ENCODE data around the gene LRRC70. TPM values are rescaled to one million over a fixed set of nuclear protein-coding genes. Genes with fewer than 3 reads are reported as not detected.

The LRRC70 gene
- total and polyA plus RNA-seq, 7 experiments from 2014 or later: 0.89 to 13.0 (median 2.0) TPM

DNA sequence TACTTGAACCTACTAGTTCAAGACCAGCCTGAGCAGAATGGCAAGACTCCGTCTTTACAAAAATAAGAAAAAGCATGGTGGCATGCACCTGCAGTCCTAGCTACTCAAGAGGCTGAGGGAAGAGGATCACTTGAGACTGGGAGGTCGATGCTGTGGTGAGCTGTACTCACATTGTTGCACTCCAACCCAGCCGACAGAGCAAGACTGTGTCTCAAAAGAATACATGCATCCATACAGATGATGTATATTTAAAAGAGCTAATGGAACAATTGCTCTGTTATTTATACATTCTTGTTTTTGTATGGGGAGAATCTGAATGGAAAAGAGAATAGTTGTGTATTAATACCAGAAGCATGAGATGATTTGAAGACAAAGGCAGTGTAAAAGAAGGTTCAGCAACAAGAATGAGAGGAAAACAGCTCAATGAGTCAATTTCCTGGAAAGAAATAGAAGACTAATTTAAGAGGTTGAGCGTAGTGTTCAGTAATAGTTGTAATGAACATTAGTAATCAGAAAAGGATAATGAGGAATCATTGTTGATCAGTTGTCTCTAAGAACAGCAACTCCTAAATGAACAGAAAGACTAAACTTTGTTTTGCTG is 1.9 kb upstream of the LRRC70 start:
- CTCF ChIA-PET: no interaction called here
- Histone ChIP-seq H3K4me1 (ENCODE audit: control insufficient read depth in 2 of 2, insufficient read depth in 2 of 2, low read length in 2 of 2) (peaks cover 6 to 11% of the 10 kb centered on the region in 2 donors), H3K36me3 (ENCODE audit: control insufficient read depth in 2 of 3, insufficient read depth in 3 of 3, low read length in 3 of 3) (no peaks in the 10 kb centered on the region), H3K4me3 (ENCODE audit: low read length) (no peak overlapping the region), H3K27me3 (ENCODE audit: control insufficient read depth in 2 of 2, insufficient read depth in 2 of 2, low read length in 2 of 2) (no peaks in the 10 kb centered on the region), H3K27ac (ENCODE audit: low read depth, low read length) (no peak overlapping the region), H3K9me3 (ENCODE audit: control insufficient read depth in 2 of 3, low read length in 3 of 3) (no peaks in the 10 kb centered on the region)
- Mint-ChIP-seq H3K4me1 (peaks cover 13 to 71% (median 34%) of the 10 kb centered on the region in 7 donors), H3K9me3 (peaks cover 0 to 6% (median 0%) of the 10 kb centered on the region in 11 donors), H3K4me3 (peak overlapping the region in 2 of 10 donors; percentile 13 to 36), H3K36me3 (peaks cover 0 to 15% (median 10%) of the 10 kb centered on the region in 5 donors), H3K27me3 (no peaks in the 10 kb centered on the region), H3K27ac (peak overlapping the region; percentile 2 to 75 (median 57))
- POLR2A ChIA-PET: interaction anchor here (0.8 kb wide), 1 partner anchor 30 kb away, joined by 3 read pairs; no protein-coding TSS in a partner anchor
- DNase-seq (no peak), ATAC-seq (no peak)
- intact Hi-C loops (cut with micrococcal nuclease): loop anchor here (2.0 to 10.0 kb wide), 2 partner anchors 272 kb away; partner anchors contain the start of gene KIF2A (in 1 of the 2)

GRCh38 chr5:62577488-62577887 is 1.1 kb upstream of the LRRC70 start:
- intact Hi-C loops (cut with micrococcal nuclease): loop anchor here (2.0 to 10.0 kb wide), 2 partner anchors 273 kb away; partner anchors contain the start of gene KIF2A (in 1 of the 2)

DNA sequence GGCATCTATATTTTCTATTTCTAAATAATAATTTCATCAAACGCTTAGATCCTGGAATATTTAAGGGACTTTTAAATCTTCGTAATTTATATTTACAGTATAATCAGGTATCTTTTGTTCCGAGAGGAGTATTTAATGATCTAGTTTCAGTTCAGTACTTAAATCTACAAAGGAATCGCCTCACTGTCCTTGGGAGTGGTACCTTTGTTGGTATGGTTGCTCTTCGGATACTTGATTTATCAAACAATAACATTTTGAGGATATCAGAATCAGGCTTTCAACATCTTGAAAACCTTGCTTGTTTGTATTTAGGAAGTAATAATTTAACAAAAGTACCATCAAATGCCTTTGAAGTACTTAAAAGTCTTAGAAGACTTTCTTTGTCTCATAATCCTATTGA is 1.1 kb downstream of the LRRC70 start:
- peaks cover 6 to 11% of the 10 kb centered on the region in 2 donors for H3K4me1 ChIP-seq (ENCODE audit: control insufficient read depth in 2 of 2, insufficient read depth in 2 of 2, low read length in 2 of 2)
- no peak for ATAC-seq
- Mint-ChIP-seq H3K27ac (peak overlapping the region in 5 of 9 donors; percentile 48 to 89 (median 72)), H3K9me3 (peaks cover 0 to 6% (median 0%) of the 10 kb centered on the region in 11 donors), H3K36me3 (peaks cover 0 to 16% (median 10%) of the 10 kb centered on the region in 5 donors), H3K4me1 (peaks cover 19 to 76% (median 50%) of the 10 kb centered on the region in 7 donors), H3K27me3 (no peaks in the 10 kb centered on the region), H3K4me3 (peak overlapping the region in 6 of 10 donors; percentile 44 to 77 (median 68))
- no peaks in the 10 kb centered on the region for H3K36me3 ChIP-seq (ENCODE audit: control insufficient read depth in 2 of 3, insufficient read depth in 3 of 3, low read length in 3 of 3)
- CTCF ChIA-PET: no interaction called here
- peak overlapping the region; percentile 64 for H3K27ac ChIP-seq (ENCODE audit: low read depth, low read length)
- POLR2A ChIA-PET: no interaction called here
- intact Hi-C loops (cut with micrococcal nuclease): loop anchor here in 1 of 2 donors (10.0 kb wide), 1 partner anchor 275 kb away; the partner anchor contains the start of gene KIF2A
- H3K27me3 ChIP-seq (ENCODE audit: control insufficient read depth in 2 of 2, insufficient read depth in 2 of 2, low read length in 2 of 2): no peaks in the 10 kb centered on the region
- H3K4me3 ChIP-seq (ENCODE audit: low read length): no peak overlapping the region
- no peak for DNase-seq
- H3K9me3 ChIP-seq (ENCODE audit: control insufficient read depth in 2 of 3, low read length in 3 of 3): no peaks in the 10 kb centered on the region

More at GRCh38 chr5:62577488-62577887, 1.1 kb upstream of the LRRC70 start:
- no peak overlapping the region for H3K4me3 Mint-ChIP-seq
- peaks cover 0 to 16% (median 10%) of the 10 kb centered on the region in 5 donors for H3K36me3 Mint-ChIP-seq
- CTCF ChIA-PET: no interaction called here
- Histone ChIP-seq H3K27me3 (ENCODE audit: control insufficient read depth in 2 of 2, insufficient read depth in 2 of 2, low read length in 2 of 2) (no peaks in the 10 kb centered on the region), H3K9me3 (ENCODE audit: control insufficient read depth in 2 of 3, low read length in 3 of 3) (no peaks in the 10 kb centered on the region), H3K36me3 (ENCODE audit: control insufficient read depth in 2 of 3, insufficient read depth in 3 of 3, low read length in 3 of 3) (no peaks in the 10 kb centered on the region), H3K4me3 (ENCODE audit: low read length) (no peak overlapping the region), H3K27ac (ENCODE audit: low read depth, low read length) (no peak overlapping the region), H3K4me1 (ENCODE audit: control insufficient read depth in 2 of 2, insufficient read depth in 2 of 2, low read length in 2 of 2) (peaks cover 6 to 11% of the 10 kb centered on the region in 2 donors)
- peaks cover 17 to 79% (median 40%) of the 10 kb centered on the region in 7 donors for H3K4me1 Mint-ChIP-seq
- H3K9me3 Mint-ChIP-seq: peaks cover 0 to 6% (median 0%) of the 10 kb centered on the region in 11 donors
- ATAC-seq: no peak
- H3K27me3 Mint-ChIP-seq: no peaks in the 10 kb centered on the region
- peak overlapping the region in 5 of 9 donors; percentile 42 to 75 (median 70) for H3K27ac Mint-ChIP-seq
- POLR2A ChIA-PET: interaction anchor here (0.6 kb wide), 1 partner anchor 121 kb away, joined by 3 read pairs; no protein-coding TSS in a partner anchor
- DNase-seq: no peak

- H3K4me1 ChIP-seq (ENCODE audit: control insufficient read depth in 2 of 2, insufficient read depth in 2 of 2, low read length in 2 of 2): peaks cover 6 to 15% of the 10 kb centered on the region in 2 donors
- CTCF ChIA-PET: no interaction called here
- DNase-seq (no peak), ATAC-seq (peak; percentile 30)
- H3K9me3 ChIP-seq (ENCODE audit: control insufficient read depth in 2 of 3, low read length in 3 of 3): no peaks in the 10 kb centered on the region
- H3K36me3 ChIP-seq (ENCODE audit: control insufficient read depth in 2 of 3, insufficient read depth in 3 of 3, low read length in 3 of 3): no peaks in the 10 kb centered on the region
- H3K27me3 ChIP-seq (ENCODE audit: control insufficient read depth in 2 of 2, insufficient read depth in 2 of 2, low read length in 2 of 2): no peaks in the 10 kb centered on the region
- no peaks in the 10 kb centered on the region for H3K27me3 Mint-ChIP-seq
- peaks cover 19 to 75% (median 50%) of the 10 kb centered on the region in 7 donors for H3K4me1 Mint-ChIP-seq
- H3K27ac ChIP-seq (ENCODE audit: low read depth, low read length): peak overlapping the region; percentile 32
- H3K9me3 Mint-ChIP-seq: no peaks in the 10 kb centered on the region
- intact Hi-C loops (cut with micrococcal nuclease): loop anchor here in 1 of 2 donors (2.0 kb wide), 1 partner anchor 21 kb away; no protein-coding TSS in a partner anchor
- peak overlapping the region in 8 of 9 donors; percentile 35 to 89 (median 78) for H3K27ac Mint-ChIP-seq
- POLR2A ChIA-PET: no interaction called here
- no peak overlapping the region for H3K4me3 ChIP-seq (ENCODE audit: low read length)
- peaks cover 0 to 21% (median 11%) of the 10 kb centered on the region in 5 donors for H3K36me3 Mint-ChIP-seq
- peak overlapping the region in 8 of 10 donors; percentile 56 to 79 (median 66) for H3K4me3 Mint-ChIP-seq
These were observed 3.4 kb downstream of the LRRC70 start for GRCh38 chr5:62581836-62582597.

DNA sequence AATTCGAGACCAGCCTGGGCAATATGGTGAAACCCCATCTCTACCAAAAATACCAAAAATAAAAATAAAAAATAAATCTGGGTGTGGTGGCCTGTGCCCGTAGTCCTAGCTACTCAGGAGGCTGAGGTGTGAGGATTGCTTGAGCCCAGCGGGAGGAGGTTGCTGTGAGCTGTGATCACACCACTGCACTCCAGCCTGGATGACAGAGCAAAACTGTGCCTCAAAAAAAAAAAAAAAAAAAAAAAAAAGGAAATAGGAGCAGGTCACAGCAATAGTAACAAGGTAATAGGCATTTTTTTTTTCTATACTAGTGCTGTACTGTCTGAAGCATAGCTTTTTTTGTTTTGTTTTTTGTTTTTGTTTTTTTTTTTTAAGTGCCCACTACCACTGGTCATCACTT is 5.8 kb downstream of the LRRC70 start:
- Mint-ChIP-seq H3K4me3 (no peak overlapping the region), H3K36me3 (peaks cover 8 to 41% (median 26%) of the 10 kb centered on the region in 5 donors), H3K4me1 (peaks cover 16 to 60% (median 43%) of the 10 kb centered on the region in 7 donors), H3K27ac (peak overlapping the region in 2 of 9 donors; percentile 0 to 3), H3K27me3 (no peaks in the 10 kb centered on the region), H3K9me3 (peaks cover 0 to 3% (median 0%) of the 10 kb centered on the region in 11 donors)
- Histone ChIP-seq H3K27ac (ENCODE audit: low read depth, low read length) (no peak overlapping the region), H3K36me3 (ENCODE audit: control insufficient read depth in 2 of 3, insufficient read depth in 3 of 3, low read length in 3 of 3) (no peaks in the 10 kb centered on the region), H3K27me3 (ENCODE audit: control insufficient read depth in 2 of 2, insufficient read depth in 2 of 2, low read length in 2 of 2) (no peaks in the 10 kb centered on the region), H3K4me3 (ENCODE audit: low read length) (no peak overlapping the region), H3K9me3 (ENCODE audit: control insufficient read depth in 2 of 3, low read length in 3 of 3) (no peaks in the 10 kb centered on the region), H3K4me1 (ENCODE audit: control insufficient read depth in 2 of 2, insufficient read depth in 2 of 2, low read length in 2 of 2) (peaks cover 0 to 5% of the 10 kb centered on the region in 2 donors)
- ATAC-seq (no peak), DNase-seq (no peak)
- ChIA-PET POLR2A (no interaction called here), CTCF (no interaction called here)
- intact Hi-C loops (cut with micrococcal nuclease): no loop called here

DNA sequence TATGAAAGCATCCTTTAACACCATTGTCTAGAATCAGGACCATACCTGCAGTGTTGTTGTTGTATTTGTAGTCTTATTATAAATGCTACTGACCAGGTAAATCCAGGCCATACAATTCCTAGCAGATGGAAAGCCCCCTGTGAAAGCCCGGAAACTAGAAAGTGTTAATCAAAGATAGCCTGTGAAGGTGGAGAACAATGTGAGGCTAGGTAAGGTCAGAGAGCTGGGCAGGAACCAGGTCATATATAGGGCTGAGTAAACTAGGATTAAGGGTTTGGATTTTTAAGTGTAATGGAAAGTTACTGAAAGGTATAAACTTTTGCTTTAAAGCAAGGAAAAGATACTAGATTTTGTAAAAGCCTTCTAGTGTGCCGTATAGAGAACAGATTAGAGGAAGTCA is 6.7 kb downstream of the LRRC70 start:
- Mint-ChIP-seq H3K27ac (peak overlapping the region in 3 of 9 donors; percentile 0 to 7 (median 3)), H3K36me3 (peaks cover 9 to 41% (median 29%) of the 10 kb centered on the region in 5 donors), H3K4me3 (peak overlapping the region in 4 of 10 donors; percentile 4 to 53 (median 26)), H3K9me3 (peaks cover 0 to 4% (median 0%) of the 10 kb centered on the region in 11 donors), H3K4me1 (peaks cover 16 to 53% (median 35%) of the 10 kb centered on the region in 7 donors), H3K27me3 (no peaks in the 10 kb centered on the region)
- no peak overlapping the region for H3K4me3 ChIP-seq (ENCODE audit: low read length)
- peaks cover 0 to 5% of the 10 kb centered on the region in 2 donors for H3K4me1 ChIP-seq (ENCODE audit: control insufficient read depth in 2 of 2, insufficient read depth in 2 of 2, low read length in 2 of 2)
- no peaks in the 10 kb centered on the region for H3K9me3 ChIP-seq (ENCODE audit: control insufficient read depth in 2 of 3, low read length in 3 of 3)
- H3K36me3 ChIP-seq (ENCODE audit: control insufficient read depth in 2 of 3, insufficient read depth in 3 of 3, low read length in 3 of 3): no peaks in the 10 kb centered on the region
- no peak for ATAC-seq
- H3K27me3 ChIP-seq (ENCODE audit: control insufficient read depth in 2 of 2, insufficient read depth in 2 of 2, low read length in 2 of 2): no peaks in the 10 kb centered on the region
- ChIA-PET CTCF (no interaction called here), POLR2A (no interaction called here)
- DNase-seq: no peak
- intact Hi-C loops (cut with micrococcal nuclease): no loop called here
- no peak overlapping the region for H3K27ac ChIP-seq (ENCODE audit: low read depth, low read length)
